Fibroblast of lung (primary cell): ENCODE results near the gene RBM39.

Experiments used
- EZH2 ChIP-seq: IDR thresholded peaks from 2 replicates; pipeline ENCODE4 v1.5.1; 2012; ENCODE audit warnings: low read length, control low read depth, mild to moderate bottlenecking; ENCODE audit errors: missing control alignments
- TF ChIP-seq, protein P1 (sequence below), 2 donors: IDR thresholded peaks in 1 of 2; conservative IDR thresholded peaks in 1 of 2; 1 replicate in 1 of 2; 2 replicates in 1 of 2; pipeline ENCODE4 v1.5.1; 2011 to 2012; ENCODE audit warnings: low read length in 2 of 2, control low read depth in 1 of 2, inconsistent platforms in 1 of 2, low read depth in 1 of 2, mild to moderate bottlenecking in 1 of 2

DNA sequence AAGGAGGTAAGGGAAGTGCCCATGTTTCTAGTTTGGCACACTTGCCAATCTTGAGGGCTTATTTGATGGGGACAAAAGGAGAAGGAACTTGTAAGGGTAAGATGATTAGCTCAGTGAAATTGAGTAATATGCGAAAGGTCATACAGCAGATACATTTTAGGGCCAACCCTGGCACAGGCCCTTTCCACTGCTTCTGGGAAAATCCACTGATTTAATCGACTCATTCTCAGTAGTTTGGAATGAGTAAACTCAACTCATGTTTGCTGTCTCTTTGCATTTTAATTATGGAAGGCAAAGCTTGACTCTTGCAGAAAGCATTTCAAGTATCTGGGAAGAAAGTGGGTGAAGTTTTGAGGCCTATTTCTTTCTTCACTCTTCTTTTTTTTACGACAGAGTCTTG is 49.8 kb upstream of the RBM39 start:
- TF ChIP-seq, protein P1, sequence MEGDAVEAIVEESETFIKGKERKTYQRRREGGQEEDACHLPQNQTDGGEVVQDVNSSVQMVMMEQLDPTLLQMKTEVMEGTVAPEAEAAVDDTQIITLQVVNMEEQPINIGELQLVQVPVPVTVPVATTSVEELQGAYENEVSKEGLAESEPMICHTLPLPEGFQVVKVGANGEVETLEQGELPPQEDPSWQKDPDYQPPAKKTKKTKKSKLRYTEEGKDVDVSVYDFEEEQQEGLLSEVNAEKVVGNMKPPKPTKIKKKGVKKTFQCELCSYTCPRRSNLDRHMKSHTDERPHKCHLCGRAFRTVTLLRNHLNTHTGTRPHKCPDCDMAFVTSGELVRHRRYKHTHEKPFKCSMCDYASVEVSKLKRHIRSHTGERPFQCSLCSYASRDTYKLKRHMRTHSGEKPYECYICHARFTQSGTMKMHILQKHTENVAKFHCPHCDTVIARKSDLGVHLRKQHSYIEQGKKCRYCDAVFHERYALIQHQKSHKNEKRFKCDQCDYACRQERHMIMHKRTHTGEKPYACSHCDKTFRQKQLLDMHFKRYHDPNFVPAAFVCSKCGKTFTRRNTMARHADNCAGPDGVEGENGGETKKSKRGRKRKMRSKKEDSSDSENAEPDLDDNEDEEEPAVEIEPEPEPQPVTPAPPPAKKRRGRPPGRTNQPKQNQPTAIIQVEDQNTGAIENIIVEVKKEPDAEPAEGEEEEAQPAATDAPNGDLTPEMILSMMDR (conservative IDR thresholded peaks at IDR 0.05 in 1 of 2, IDR thresholded peaks at IDR 0.05 in 1 of 2; ENCODE audit: low read depth in 1 of 2, low read length in 2 of 2): no peak
- no peak for TF ChIP-seq EZH2
